ENCODE measurements around the gene PARP6. TPM values are rescaled to one million over a fixed set of nuclear protein-coding genes. Genes with fewer than 3 reads are reported as not detected.

The PARP6 gene
- total RNA-seq, 1 experiment from 2014 or later = 85.7 TPM

GRCh38 chr15:72289597-72290325, 17.4 kb upstream of the PARP6 start:
- intact Hi-C loops (cut with micrococcal nuclease; ENCODE audit: unreplicated experiment) (no loop called here), in situ Hi-C loops (cut with HindIII; ENCODE audit: low pct_unique_long_range_greater_than_20kb, low sequenced_read_pairs) (no loop called here)
- no peak overlapping the region for H3K4me3 ChIP-seq (ENCODE audit: low read depth in 2 of 2, low read length in 2 of 2)
- no peaks in the 10 kb centered on the region for H3K27me3 ChIP-seq (ENCODE audit: control insufficient read depth, insufficient read depth, low read length)
- no peak for TF ChIP-seq CTCF (IDR thresholded peaks at IDR 0.05)
- no peak for TF ChIP-seq TCF7L2 (IDR thresholded peaks at IDR 0.05; ENCODE audit: low read depth, low read length)
- no peak for TF ChIP-seq POLR2AphosphoS5 (IDR thresholded peaks at IDR 0.05; ENCODE audit: low read depth, low read length)
- TF ChIP-seq SIN3A (IDR thresholded peaks at IDR 0.05; ENCODE audit: borderline replicate concordance, insufficient read depth, low read depth, low read length) = no peak
- TF ChIP-seq REST (IDR thresholded peaks at IDR 0.05; ENCODE audit: insufficient read depth in 1 of 2, low read depth in 2 of 2, low read length in 1 of 2) = no peak
- no peaks in the 10 kb centered on the region for H3K4me1 ChIP-seq (ENCODE audit: control insufficient read depth, insufficient read depth, low read length)
- no peak overlapping the region for H3K27ac ChIP-seq (ENCODE audit: low read length)
- no TSS peak for BruUV-seq (replicated peaks)
- CTCF ChIA-PET = no interaction called here
- no peak for DNase-seq (ENCODE audit: low read depth, low spot score)
- no peaks in the 10 kb centered on the region for H3K36me3 ChIP-seq (ENCODE audit: control insufficient read depth, insufficient read depth, low read length)
- no peak for ATAC-seq
- H3K9me3 ChIP-seq (ENCODE audit: control insufficient read depth, insufficient read depth, low read depth, low read length) = no peaks in the 10 kb centered on the region
- POLR2A ChIA-PET = no interaction called here

- H3K27me3 ChIP-seq (ENCODE audit: control insufficient read depth, insufficient read depth, low read length) = no peaks in the 10 kb centered on the region
- DNase-seq (ENCODE audit: low read depth, low spot score) (no peak), ATAC-seq (no peak)
- no peak overlapping the region for H3K4me3 ChIP-seq (ENCODE audit: low read depth in 2 of 2, low read length in 2 of 2)
- BruUV-seq (replicated peaks) = no TSS peak
- no peak overlapping the region for H3K27ac ChIP-seq (ENCODE audit: low read length)
- intact Hi-C loops (cut with micrococcal nuclease; ENCODE audit: unreplicated experiment) = no loop called here
- no peaks in the 10 kb centered on the region for H3K9me3 ChIP-seq (ENCODE audit: control insufficient read depth, insufficient read depth, low read depth, low read length)
- no peaks in the 10 kb centered on the region for H3K4me1 ChIP-seq (ENCODE audit: control insufficient read depth, insufficient read depth, low read length)
- no peak for TF ChIP-seq CTCF (IDR thresholded peaks at IDR 0.05)
- no peak for TF ChIP-seq POLR2AphosphoS5 (IDR thresholded peaks at IDR 0.05; ENCODE audit: low read depth, low read length)
- no peak for TF ChIP-seq TCF7L2 (IDR thresholded peaks at IDR 0.05; ENCODE audit: low read depth, low read length)
- TF ChIP-seq SIN3A (IDR thresholded peaks at IDR 0.05; ENCODE audit: borderline replicate concordance, insufficient read depth, low read depth, low read length) = no peak
- TF ChIP-seq REST (IDR thresholded peaks at IDR 0.05; ENCODE audit: insufficient read depth in 1 of 2, low read depth in 2 of 2, low read length in 1 of 2) = no peak
- ChIA-PET POLR2A (interaction anchor here (0.5 kb wide), 1 partner anchor 10 kb away, joined by 8 read pairs; no protein-coding TSS in a partner anchor), CTCF (no interaction called here)
- H3K36me3 ChIP-seq (ENCODE audit: control insufficient read depth, insufficient read depth, low read length) = no peaks in the 10 kb centered on the region
- in situ Hi-C loops (cut with HindIII; ENCODE audit: low pct_unique_long_range_greater_than_20kb, low sequenced_read_pairs) = no loop called here
Measured at GRCh38 chr15:72288796-72289596, 16.6 kb upstream of the PARP6 start.
